Neural crest cell (in vitro differentiated cells): ENCODE data around the gene CCDC148. TPM values are rescaled to one million over a fixed set of nuclear protein-coding genes. Genes with fewer than 3 reads are reported as not detected.

Source experiments
- DNase-seq: peaks from one replicate; pipeline ENCODE4 v3.0.0; 2021; ENCODE audit warnings: low read depth, mixed read lengths, low spot score
- H3K27ac Mint-ChIP-seq: one replicate; pipeline ENCODE4 v1.8.0; 2021; ENCODE audit warnings: mild to moderate bottlenecking, mixed read lengths; ENCODE audit not compliant: unreplicated experiment
- H3K27me3 Mint-ChIP-seq: 2 replicates; pipeline ENCODE4 v1.8.0; 2021; ENCODE audit warnings: low read depth, mild to moderate bottlenecking, mixed read lengths
- H3K36me3 Mint-ChIP-seq: 2 replicates; pipeline ENCODE4 v1.8.0; 2021; ENCODE audit warnings: low read depth, mild to moderate bottlenecking, mixed read lengths
- H3K4me1 Mint-ChIP-seq: 2 replicates; pipeline ENCODE4 v1.8.0; 2021; ENCODE audit warnings: mixed read lengths
- H3K4me3 Mint-ChIP-seq: one replicate; pipeline ENCODE4 v1.8.0; 2021; ENCODE audit warnings: mild to moderate bottlenecking, mixed read lengths
- H3K9me3 Mint-ChIP-seq: 2 replicates; pipeline ENCODE4 v1.8.0; 2021; ENCODE audit warnings: mixed read lengths
- CTCF ChIP-seq: fragments of 200-600 bp; sonication (generic); conservative IDR thresholded peaks from 2 replicates; pipeline ENCODE4 v1.5.0; 2021; ENCODE audit warnings: antibody characterized with exemption, mild to moderate bottlenecking
- total RNA-seq: library from RNA; stranded (reverse); gene quantifications from 2 replicates; pipeline ENCODE4 v1.2.1, GENCODE V29; 2021

The CCDC148 gene
- total RNA-seq, 1 donor from 2014 or later, result 1.8 TPM

DNA sequence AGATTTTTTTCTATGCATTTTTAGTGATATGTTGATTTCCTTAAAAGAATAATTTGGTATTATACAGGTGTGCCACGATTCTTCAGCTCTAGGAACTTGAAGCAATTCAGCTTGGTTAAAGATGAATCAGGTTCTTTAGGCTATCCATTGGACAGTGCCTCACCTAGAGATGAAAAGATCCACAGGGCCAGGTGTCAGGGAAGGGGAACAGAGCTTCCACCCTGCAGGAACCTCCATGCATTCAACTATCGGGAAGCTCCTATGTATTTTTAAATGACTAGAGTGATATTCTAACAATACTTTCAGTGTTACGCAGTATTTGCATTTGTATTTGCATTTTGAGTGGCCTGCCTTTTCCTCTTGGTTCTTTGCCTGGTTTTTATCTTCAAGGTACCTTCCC, 40.4 kb upstream of the CCDC148 start:
- Mint-ChIP-seq H3K27ac (no peak overlapping the region), H3K4me1 (peaks cover 17% of the 10 kb centered on the region), H3K27me3 (no peaks in the 10 kb centered on the region), H3K4me3 (no peak overlapping the region), H3K9me3 (no peaks in the 10 kb centered on the region), H3K36me3 (no peaks in the 10 kb centered on the region)
- no peak for DNase-seq
- TF ChIP-seq CTCF, result no peak

GRCh38 chr2:158495175-158495574, 38.6 kb upstream of the CCDC148 start:
- Mint-ChIP-seq H3K4me3 (no peak overlapping the region), H3K27me3 (no peaks in the 10 kb centered on the region), H3K9me3 (no peaks in the 10 kb centered on the region), H3K4me1 (peaks cover 26% of the 10 kb centered on the region), H3K27ac (no peak overlapping the region), H3K36me3 (no peaks in the 10 kb centered on the region)
- no peak for DNase-seq
- no peak for TF ChIP-seq CTCF

GRCh38 chr2:158493458-158493857, 36.9 kb upstream of the CCDC148 start:
- Mint-ChIP-seq H3K27ac (no peak overlapping the region), H3K4me3 (no peak overlapping the region), H3K4me1 (peaks cover 37% of the 10 kb centered on the region), H3K27me3 (no peaks in the 10 kb centered on the region), H3K36me3 (no peaks in the 10 kb centered on the region), H3K9me3 (no peaks in the 10 kb centered on the region)
- TF ChIP-seq CTCF, result no peak
- DNase-seq, result no peak

DNA sequence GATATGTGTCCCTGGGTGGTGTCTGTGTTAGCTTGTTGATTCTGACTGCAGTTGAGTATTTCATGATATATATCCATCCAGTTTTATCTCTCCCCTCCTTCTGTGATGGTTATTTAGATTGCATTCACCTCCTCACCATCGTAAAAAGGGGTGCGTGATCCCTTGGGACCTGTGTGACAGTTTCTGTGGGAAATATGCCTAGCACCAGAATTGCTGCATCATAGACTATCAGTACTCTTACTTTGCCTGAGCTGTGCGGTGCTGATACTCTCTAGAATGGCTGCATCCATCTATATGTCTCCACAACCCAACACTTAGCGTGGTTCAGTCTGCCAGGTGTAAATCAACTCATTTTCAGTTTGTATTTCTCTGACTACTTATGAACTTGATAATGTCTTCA, 34.5 kb upstream of the CCDC148 start:
- no peak for DNase-seq
- H3K36me3 Mint-ChIP-seq, result no peaks in the 10 kb centered on the region
- H3K9me3 Mint-ChIP-seq, result no peaks in the 10 kb centered on the region
- no peak overlapping the region for H3K4me3 Mint-ChIP-seq
- H3K4me1 Mint-ChIP-seq, result peaks cover 39% of the 10 kb centered on the region
- H3K27ac Mint-ChIP-seq, result no peak overlapping the region
- no peaks in the 10 kb centered on the region for H3K27me3 Mint-ChIP-seq
- TF ChIP-seq CTCF, result no peak

- H3K27me3 Mint-ChIP-seq, result no peaks in the 10 kb centered on the region
- no peaks in the 10 kb centered on the region for H3K9me3 Mint-ChIP-seq
- H3K36me3 Mint-ChIP-seq, result no peaks in the 10 kb centered on the region
- H3K4me3 Mint-ChIP-seq, result no peak overlapping the region
- no peak overlapping the region for H3K27ac Mint-ChIP-seq
- peaks cover 42% of the 10 kb centered on the region for H3K4me1 Mint-ChIP-seq
- DNase-seq, result no peak
- no peak for TF ChIP-seq CTCF
Observed at GRCh38 chr2:158489366-158490112, 33.0 kb upstream of the CCDC148 start.
